ENCODE measurements around the gene PTOV1.
A peak's percentile ranks its signal among the peaks of the same experiment; 100 is the strongest.

Gene PTOV1

GRCh38 chr19:49852631-49853126, 1.7 kb downstream of the PTOV1 start (continued):
- TF ChIP-seq MYNN (tag by site-specific recombination; IDR thresholded peaks at IDR 0.05; ENCODE audit: borderline replicate concordance) (0 out of 2 replicates have a peak, but pooled peaks have one; percentile 46), TRIM28 (IDR thresholded peaks at IDR 0.05; ENCODE audit: borderline replicate concordance, low read length) (no peak), KLF8 (tag by site-specific recombination; IDR thresholded peaks at IDR 0.05) (no peak), ZNF37A (tag by site-specific recombination; IDR thresholded peaks at IDR 0.05) (no peak), ZNF777 (tag by site-specific recombination; IDR thresholded peaks at IDR 0.05; ENCODE audit: borderline replicate concordance) (no peak), ZFP3 (tag by site-specific recombination; IDR thresholded peaks at IDR 0.05; ENCODE audit: low read depth) (no peak), ZNF701 (tag by site-specific recombination; IDR thresholded peaks at IDR 0.05) (no peak), ZNF157 (tag by site-specific recombination; IDR thresholded peaks at IDR 0.05) (no peak), ZNF639 (tag by site-specific recombination; IDR thresholded peaks at IDR 0.05) (no peak), SP7 (tag by site-specific recombination; IDR thresholded peaks at IDR 0.05) (no peak), REST (tag by site-specific recombination; IDR thresholded peaks at IDR 0.05) (no peak), ZNF449 (tag by site-specific recombination; IDR thresholded peaks at IDR 0.05) (no peak), ZNF423 (tag by site-specific recombination; IDR thresholded peaks at IDR 0.05) (no peak), ZNF76 (tag by site-specific recombination; IDR thresholded peaks at IDR 0.05; ENCODE audit: borderline replicate concordance, low read depth) (no peak)

- CTCF ChIA-PET: interaction anchor here (0.7 to 1.6 kb wide), 2 partner anchors 13 to 1701 kb away, joined by 3 to 4 read pairs; no protein-coding TSS in a partner anchor
- TF ChIP-seq ZNF670 (tag by site-specific recombination; IDR thresholded peaks at IDR 0.05; ENCODE audit: low read depth) (no peak), IKZF3 (tag by site-specific recombination; IDR thresholded peaks at IDR 0.05) (0 out of 2 replicates have a peak, but pooled peaks have one; percentile 9)
- POLR2A ChIA-PET: interaction anchor here (1.0 to 8.8 kb wide), 3 partner anchors 10 to 41 kb away, joined by 4 to 128 read pairs (median 4); partner anchors contain the start of genes FUZ and PNKP
- no peak overlapping the region for H3K4me3 ChIP-seq (ENCODE audit: low read depth, low read length)
- no peak overlapping the region for H3K27ac ChIP-seq (ENCODE audit: extremely low read depth, low read depth, low read length)
- peaks cover 15% of the 10 kb centered on the region; the same call in 1 of the 2 replicates for H3K4me1 ChIP-seq (ENCODE audit: control insufficient read depth, insufficient read depth, low read length)
- no peaks in the 10 kb centered on the region for H3K9me3 ChIP-seq (ENCODE audit: control insufficient read depth, insufficient read depth, low read depth, low read length)
- H3K36me3 ChIP-seq (ENCODE audit: control insufficient read depth in 2 of 2, insufficient read depth in 1 of 2, low read length in 2 of 2): peaks cover 0 to 50% of the 10 kb centered on the region in 2 experiments; a peak in 2 of 3 replicates
Observed at GRCh38 chr19:49853852-49854377, 3.0 kb downstream of the PTOV1 start.

Data from HEK293 (cell line).